GM12878 (cell line): Measurements from ENCODE around the gene TTC39B. TPM values are rescaled to one million over a fixed set of nuclear protein-coding genes. Genes with fewer than 3 reads are reported as not detected.

Experiments used
- ATAC-seq: fragments of 200-7000 bp; cut with Tn5 transposase; 3 replicates; pipeline ENCODE4 v1.9.1; 2020; ENCODE audit warnings: mild to moderate bottlenecking, moderate library complexity
- BruUV-seq: library from RNA; stranded (reverse); fragments of 400-500 nt; replicated peaks from 2 replicates; lab custom pipeline; 2021; lab: Mats Ljungman, UMichigan
- CTCF ChIA-PET: fragments of 300-600 bp; sonication (Branson Sonifier 250); formaldehyde crosslinking; extraction: SDS; loops from one replicate; lab custom pipeline; 2021; ENCODE audit warnings: inconsistent platforms; lab: Yijun Ruan, JAX
- POLR2A ChIA-PET: fragments of 350-600 bp; formaldehyde crosslinking; extraction: SDS; loops from one replicate; lab custom pipeline; 2021; ENCODE audit warnings: inconsistent platforms; lab: Charles Lee
- RAD21 ChIA-PET: fragments of 300-600 bp; sonication (Branson Sonifier 250); formaldehyde crosslinking; loops from one replicate; lab custom pipeline; 2023; ENCODE audit warnings: antibody characterized with exemption; ENCODE audit not compliant: unreplicated experiment; lab: Charles Lee
- SMC1A ChIA-PET: fragments of 300-600 bp; sonication (Branson Sonifier 250); formaldehyde crosslinking; loops from one replicate; lab custom pipeline; 2023; ENCODE audit not compliant: unreplicated experiment, uncharacterized antibody; lab: Charles Lee
- DNase-seq: peaks from one replicate; pipeline ENCODE4 v3.0.0-alpha.2; 2011; ENCODE audit warnings: low read depth, low spot score
- FAIRE-seq: peaks from 3 replicates; lab custom pipeline; 2011; peaks lifted over from hg19 to GRCh38; lab: Jason Lieb, UNC
- H2AFZ ChIP-seq: 2 replicates; pipeline ENCODE4 v1.6.0; 2011; ENCODE audit warnings: low read depth, low read length, control low read depth; ENCODE audit not compliant: control insufficient read depth
- H3K27ac ChIP-seq: 2 replicates; pipeline ENCODE4 v1.5.1; 2011; ENCODE audit warnings: control low read depth; ENCODE audit not compliant: control insufficient read depth, insufficient read depth
- H3K27me3 ChIP-seq, 2 experiments: replicated peaks in 1 of 2; 2 replicates each; pipeline versions ENCODE4 v1.6.0 to v1.6.1; 2011; ENCODE audit warnings: low read length in 1 of 2; ENCODE audit not compliant: control insufficient read depth in 2 of 2, insufficient read depth in 2 of 2
- H3K36me3 ChIP-seq, 2 experiments: 2 replicates each; pipeline ENCODE4 v1.5.1; 2011; ENCODE audit warnings: low read length in 1 of 2; ENCODE audit not compliant: control insufficient read depth in 2 of 2, insufficient read depth in 2 of 2
- H3K4me1 ChIP-seq: 2 replicates; pipeline ENCODE4 v1.6.1; 2011; ENCODE audit warnings: mild to moderate bottlenecking, low read length, moderate library complexity, mixed read lengths; ENCODE audit not compliant: control insufficient read depth, insufficient read depth
- H3K4me2 ChIP-seq: 2 replicates; pipeline ENCODE4 v1.6.0; 2011; ENCODE audit warnings: control low read depth; ENCODE audit not compliant: control insufficient read depth, insufficient read depth
- H3K4me3 ChIP-seq: fragments of 200-600 bp; sonication (generic); 2 replicates; pipeline ENCODE4 v1.5.1; 2016
- H3K79me2 ChIP-seq: 2 replicates; pipeline ENCODE4 v1.6.0; 2011; ENCODE audit warnings: low read length; ENCODE audit not compliant: control insufficient read depth, insufficient read depth
- H3K9ac ChIP-seq: 2 replicates; pipeline ENCODE4 v1.8.0; 2011; ENCODE audit warnings: low read length, control low read depth, mixed read lengths; ENCODE audit not compliant: control insufficient read depth, insufficient read depth
- H3K9me3 ChIP-seq: replicated peaks from 3 replicates; pipeline ENCODE4 v1.5.1; 2011; ENCODE audit warnings: mild to moderate bottlenecking, low read length; ENCODE audit not compliant: control insufficient read depth, insufficient read depth
- H4K20me1 ChIP-seq: 2 replicates; pipeline ENCODE4 v1.6.0; 2011; ENCODE audit not compliant: control insufficient read depth, insufficient read depth
- CBFB ChIP-seq: IDR thresholded peaks from 2 replicates; pipeline ENCODE4 v1.6.1; 2016; ENCODE audit warnings: antibody characterized with exemption, low read depth
- MYC ChIP-seq: IDR thresholded peaks from 2 replicates; pipeline ENCODE4 v1.6.1; 2011; ENCODE audit warnings: mild to moderate bottlenecking, low read length, moderate library complexity, inconsistent platforms; ENCODE audit not compliant: insufficient read depth, insufficient replicate concordance, insufficient read length, severe bottlenecking
- NFXL1 ChIP-seq: fragments of 450-650 bp; IDR thresholded peaks from 2 replicates; pipeline ENCODE4 v1.6.1; 2017; ENCODE audit warnings: antibody characterized with exemption, mild to moderate bottlenecking, borderline replicate concordance
- NR2C2 ChIP-seq: IDR thresholded peaks from 2 replicates; pipeline ENCODE4 v1.6.1; 2011; ENCODE audit warnings: borderline replicate concordance, low read depth; ENCODE audit not compliant: control insufficient read depth, insufficient read length
- NRF1 ChIP-seq: conservative IDR thresholded peaks from 2 replicates; pipeline ENCODE4 v1.6.1; 2011; ENCODE audit warnings: mild to moderate bottlenecking, low read depth, low read length, improper control_type of control experiment
- TCF12 ChIP-seq: IDR thresholded peaks from 2 replicates; pipeline ENCODE4 v1.6.1; 2011; ENCODE audit warnings: low read depth, mild to moderate bottlenecking, low read length
- YY1 ChIP-seq: IDR thresholded peaks from 2 replicates; pipeline ENCODE4 v1.6.1; 2011; ENCODE audit warnings: low read depth, mild to moderate bottlenecking, low read length
- ZZZ3 ChIP-seq: IDR thresholded peaks from 2 replicates; pipeline ENCODE4 v1.6.1; 2011; ENCODE audit warnings: low read depth; ENCODE audit not compliant: control insufficient read depth, insufficient read length
- WGBS: methylation state at CpG from one replicate; pipeline ENCODE4 v1.1.6; 2016; ENCODE audit warnings: low lambda C conversion rate; ENCODE audit not compliant: insufficient replicate concordance, insufficient coverage; ENCODE audit errors: missing lambda C conversion rate; 5-methylcytosine and 5-hydroxymethylcytosine counted together
- in situ Hi-C: fragments of 300-500 bp; cut with MboI; formaldehyde crosslinking; loops from 9 replicates; pipeline ENCODE4 v1.14.3; 2018; ENCODE audit warnings: mixed read lengths
- intact Hi-C: fragments of 100-400 bp; cut with micrococcal nuclease; formaldehyde crosslinking; loops from one replicate; pipeline ENCODE4 v1.14.2; 2022; ENCODE audit not compliant: unreplicated experiment
- polyA plus RNA-seq, 11 experiments: library from polyadenylated mRNA; depleted of rRNA in 4 of 11; unstranded in 6 of 11; stranded (reverse) in 5 of 11; fragments of >200 nt; fragmentation: Nextera tagmentation in 4 of 11; fragmentation: Illumina TruSeq in 1 of 11; extraction: Ambion mirVana in 4 of 11; extraction: Trizol in 1 of 11; gene quantifications; 1 replicate in 1 of 11; 2 replicates in 10 of 11; pipeline versions ENCODE4 v1.2.1 to v1.2.3, GENCODE V29; 2011 to 2016; ENCODE audit warnings: inconsistent platforms in 2 of 11, missing spikeins in 2 of 11, low read depth in 1 of 11
- total RNA-seq, 4 experiments: library from RNA; depleted of rRNA in 3 of 4; stranded (reverse); fragments of >200 nt in 3 of 4; fragmentation: Illumina TruSeq in 1 of 4; extraction: Trizol in 1 of 4; gene quantifications; 2 replicates each; pipeline versions ENCODE4 v1.2.1 to v1.2.3, GENCODE V29; 2013 to 2021
- TF ChIP-seq, protein P1 (sequence below): fragments of 450-650 bp; conservative IDR thresholded peaks from 2 replicates; pipeline ENCODE4 v1.6.1; 2017; ENCODE audit warnings: mild to moderate bottlenecking, moderate library complexity

Gene TTC39B
- total and polyA plus RNA-seq, 10 of the 15 experiments (the other 5 are each of a cell fraction or from before 2014, with no cell fraction given), result 0.68 to 2.5 (median 1.5) TPM

DNA sequence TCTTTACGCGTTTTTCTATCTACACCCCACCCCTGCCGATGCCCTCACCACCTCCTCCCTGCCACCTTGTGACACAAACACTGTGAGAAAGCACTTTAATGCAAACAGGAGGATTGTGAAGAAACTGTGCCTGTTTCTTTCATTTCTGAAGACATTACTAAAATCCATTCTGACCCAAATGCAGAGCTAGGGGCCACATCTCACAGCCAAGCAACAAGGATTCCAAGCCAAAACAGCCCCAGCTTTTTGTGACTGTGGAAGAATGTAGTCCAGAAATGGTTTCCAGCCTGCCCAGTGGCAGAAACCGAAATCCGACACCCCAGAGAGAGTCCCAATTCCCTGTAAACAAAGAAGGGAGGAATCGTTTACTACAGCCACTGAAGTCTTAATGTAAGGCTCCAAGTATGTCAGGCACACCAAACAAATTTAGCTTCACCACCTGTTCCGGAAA lies 190.9 kb downstream of the TTC39B start:
- intact Hi-C loops (no loop called here), in situ Hi-C loops (no loop called here)
- Histone ChIP-seq H3K4me1 (no peaks in the 10 kb centered on the region), H3K4me3 (no peak overlapping the region), H3K36me3 (no peaks in the 10 kb centered on the region), H3K27me3 (no peaks in the 10 kb centered on the region), H3K27ac (no peak overlapping the region), H3K4me2 (no peak overlapping the region), H3K79me2 (no peaks in the 10 kb centered on the region), H3K9me3 (no peaks in the 10 kb centered on the region), H3K9ac (no peak overlapping the region), H2AFZ (no peak overlapping the region), H4K20me1 (no peaks in the 10 kb centered on the region)
- ChIA-PET CTCF (no interaction called here), SMC1A (no interaction called here), POLR2A (no interaction called here), RAD21 (no interaction called here)
- FAIRE-seq, result no peak
- no peak for DNase-seq
- no peak for ATAC-seq
- no peak for TF ChIP-seq NRF1
- TF ChIP-seq, protein P1, sequence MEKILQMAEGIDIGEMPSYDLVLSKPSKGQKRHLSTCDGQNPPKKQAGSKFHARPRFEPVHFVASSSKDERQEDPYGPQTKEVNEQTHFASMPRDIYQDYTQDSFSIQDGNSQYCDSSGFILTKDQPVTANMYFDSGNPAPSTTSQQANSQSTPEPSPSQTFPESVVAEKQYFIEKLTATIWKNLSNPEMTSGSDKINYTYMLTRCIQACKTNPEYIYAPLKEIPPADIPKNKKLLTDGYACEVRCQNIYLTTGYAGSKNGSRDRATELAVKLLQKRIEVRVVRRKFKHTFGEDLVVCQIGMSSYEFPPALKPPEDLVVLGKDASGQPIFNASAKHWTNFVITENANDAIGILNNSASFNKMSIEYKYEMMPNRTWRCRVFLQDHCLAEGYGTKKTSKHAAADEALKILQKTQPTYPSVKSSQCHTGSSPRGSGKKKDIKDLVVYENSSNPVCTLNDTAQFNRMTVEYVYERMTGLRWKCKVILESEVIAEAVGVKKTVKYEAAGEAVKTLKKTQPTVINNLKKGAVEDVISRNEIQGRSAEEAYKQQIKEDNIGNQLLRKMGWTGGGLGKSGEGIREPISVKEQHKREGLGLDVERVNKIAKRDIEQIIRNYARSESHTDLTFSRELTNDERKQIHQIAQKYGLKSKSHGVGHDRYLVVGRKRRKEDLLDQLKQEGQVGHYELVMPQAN, result no peak
- no peak for TF ChIP-seq ZZZ3
- no peak for TF ChIP-seq CBFB
- TF ChIP-seq MYC, result no peak
- no peak for TF ChIP-seq NFXL1
- no peak for TF ChIP-seq NR2C2
- TF ChIP-seq YY1, result no peak
- TF ChIP-seq TCF12, result no peak
- no TSS peak for BruUV-seq
- 40% methylated on average over 7 of the region's 7 CpGs for WGBS
